Endodermal cell (in vitro differentiated cells): ENCODE measurements around the gene MYO5A. TPM values are rescaled to one million over a fixed set of nuclear protein-coding genes. Genes with fewer than 3 reads are reported as not detected.

Source experiments
- DNase-seq: peaks from one replicate; pipeline ENCODE4 v3.0.0-alpha.2; 2017
- H3K27ac ChIP-seq: 2 replicates; pipeline ENCODE4 v1.5.1; 2013; ENCODE audit warnings: mild to moderate bottlenecking, low read depth, low read length, moderate library complexity
- H3K27me3 ChIP-seq: 2 replicates; pipeline ENCODE4 v1.6.1; 2013; ENCODE audit warnings: mild to moderate bottlenecking, low read length, moderate library complexity; ENCODE audit not compliant: insufficient read depth, control insufficient read depth, poor library complexity, severe bottlenecking
- H3K36me3 ChIP-seq: 2 replicates; pipeline ENCODE4 v1.7.0; 2013; ENCODE audit warnings: mild to moderate bottlenecking, low read length, moderate library complexity; ENCODE audit not compliant: control insufficient read depth, insufficient read depth
- H3K4me1 ChIP-seq: one replicate; pipeline ENCODE4 v1.7.0; 2013; ENCODE audit warnings: low read length; ENCODE audit not compliant: control insufficient read depth, insufficient read depth
- H3K4me3 ChIP-seq: 2 replicates; pipeline ENCODE4 v1.5.1; 2013; ENCODE audit warnings: mild to moderate bottlenecking, low read length, moderate library complexity
- H3K9ac ChIP-seq: 2 replicates; pipeline ENCODE4 v1.6.1; 2013; ENCODE audit warnings: mild to moderate bottlenecking, low read length, moderate library complexity; ENCODE audit not compliant: poor library complexity, severe bottlenecking; ENCODE audit errors: extremely low read depth
- H3K9me3 ChIP-seq: 2 replicates; pipeline ENCODE4 v1.6.1; 2013; ENCODE audit warnings: mild to moderate bottlenecking, low read length, moderate library complexity; ENCODE audit not compliant: control insufficient read depth
- H3K27ac Mint-ChIP-seq: 2 replicates; pipeline ENCODE4 v1.8.0; 2020; ENCODE audit warnings: mixed read lengths
- H3K27me3 Mint-ChIP-seq: 2 replicates; pipeline ENCODE4 v1.8.0; 2021; ENCODE audit warnings: mild to moderate bottlenecking, mixed read lengths; ENCODE audit not compliant: insufficient read depth
- H3K36me3 Mint-ChIP-seq: 2 replicates; pipeline ENCODE4 v1.8.0; 2020; ENCODE audit warnings: low read depth, mixed read lengths
- H3K4me1 Mint-ChIP-seq: 2 replicates; pipeline ENCODE4 v1.8.0; 2020; ENCODE audit warnings: mixed read lengths
- H3K4me3 Mint-ChIP-seq: 2 replicates; pipeline ENCODE4 v1.8.0; 2020; ENCODE audit warnings: mild to moderate bottlenecking, moderate library complexity, mixed read lengths
- H3K9me3 Mint-ChIP-seq: 2 replicates; pipeline ENCODE4 v1.8.0; 2020; ENCODE audit warnings: mild to moderate bottlenecking, mixed read lengths
- WGBS, 2 experiments: methylation state at CpG; one replicate each; pipeline versions ENCODE4 v1.1.5 to v1.1.7; 2013; ENCODE audit warnings: missing lambda C conversion rate in 2 of 2, mixed read lengths in 1 of 2; ENCODE audit not compliant: insufficient coverage in 1 of 2, insufficient read length in 1 of 2; 5-methylcytosine and 5-hydroxymethylcytosine counted together
- total RNA-seq, 2 donors: library from RNA; stranded (reverse); fragmentation: NEBNext Ultra II Directional in 1 of 2; extraction: Animal tissue kit (Norgen Biotek cat#: 25700) in 1 of 2; gene quantifications; 2 replicates in 1 of 2; 3 replicates in 1 of 2; pipeline ENCODE4 v1.2.1, GENCODE V29; 2021
- TF ChIP-seq, protein P1 (sequence below): fragments of 200-600 bp; sonication (generic); conservative IDR thresholded peaks from 2 replicates; pipeline ENCODE4 v1.5.0; 2021; ENCODE audit warnings: antibody characterized with exemption, mild to moderate bottlenecking

MYO5A gene
- total RNA-seq, 2 donors from 2014 or later, result 10.0 to 13.1 TPM

DNA sequence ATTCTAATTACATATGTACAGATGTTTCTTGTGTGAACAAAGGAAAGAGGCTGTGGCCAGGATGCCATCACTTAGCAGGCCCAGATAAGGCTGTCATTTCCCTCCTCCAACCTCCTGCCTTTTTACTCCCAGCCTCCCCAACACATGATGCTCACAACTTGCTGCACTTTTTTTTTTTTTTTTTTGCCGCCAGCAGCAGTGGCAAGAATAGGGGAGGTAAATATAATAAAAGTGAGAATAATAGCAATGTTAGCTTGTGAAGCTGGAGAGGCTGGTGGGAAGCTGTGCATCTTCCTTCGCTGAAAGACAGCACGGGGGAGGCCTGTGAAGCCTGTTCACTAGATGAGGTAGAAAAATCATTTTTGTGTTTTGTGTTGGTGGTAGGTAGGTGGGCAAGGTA is 190.6 kb downstream of the MYO5A start:
- no peaks in the 10 kb centered on the region for H3K36me3 Mint-ChIP-seq
- 80% methylated on average over 3 of the region's 3 CpGs; no CpG with 5 or more reads in 1 of the 2 experiments for WGBS, 2 experiments
- no peaks in the 10 kb centered on the region for H3K9me3 Mint-ChIP-seq
- DNase-seq, result no peak
- H3K36me3 ChIP-seq, result no peaks in the 10 kb centered on the region
- peaks cover 14% of the 10 kb centered on the region for H3K4me1 Mint-ChIP-seq
- H3K27me3 ChIP-seq, result no peaks in the 10 kb centered on the region
- no peak overlapping the region for H3K9ac ChIP-seq
- no peaks in the 10 kb centered on the region for H3K4me1 ChIP-seq
- no peak overlapping the region for H3K4me3 Mint-ChIP-seq
- TF ChIP-seq, protein P1, sequence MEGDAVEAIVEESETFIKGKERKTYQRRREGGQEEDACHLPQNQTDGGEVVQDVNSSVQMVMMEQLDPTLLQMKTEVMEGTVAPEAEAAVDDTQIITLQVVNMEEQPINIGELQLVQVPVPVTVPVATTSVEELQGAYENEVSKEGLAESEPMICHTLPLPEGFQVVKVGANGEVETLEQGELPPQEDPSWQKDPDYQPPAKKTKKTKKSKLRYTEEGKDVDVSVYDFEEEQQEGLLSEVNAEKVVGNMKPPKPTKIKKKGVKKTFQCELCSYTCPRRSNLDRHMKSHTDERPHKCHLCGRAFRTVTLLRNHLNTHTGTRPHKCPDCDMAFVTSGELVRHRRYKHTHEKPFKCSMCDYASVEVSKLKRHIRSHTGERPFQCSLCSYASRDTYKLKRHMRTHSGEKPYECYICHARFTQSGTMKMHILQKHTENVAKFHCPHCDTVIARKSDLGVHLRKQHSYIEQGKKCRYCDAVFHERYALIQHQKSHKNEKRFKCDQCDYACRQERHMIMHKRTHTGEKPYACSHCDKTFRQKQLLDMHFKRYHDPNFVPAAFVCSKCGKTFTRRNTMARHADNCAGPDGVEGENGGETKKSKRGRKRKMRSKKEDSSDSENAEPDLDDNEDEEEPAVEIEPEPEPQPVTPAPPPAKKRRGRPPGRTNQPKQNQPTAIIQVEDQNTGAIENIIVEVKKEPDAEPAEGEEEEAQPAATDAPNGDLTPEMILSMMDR, result no peak
- H3K27ac Mint-ChIP-seq, result peak overlapping the region; percentile 17
- no peak overlapping the region for H3K4me3 ChIP-seq
- no peaks in the 10 kb centered on the region for H3K27me3 Mint-ChIP-seq
- H3K27ac ChIP-seq, result no peak overlapping the region
- H3K9me3 ChIP-seq, result no peaks in the 10 kb centered on the region

DNA sequence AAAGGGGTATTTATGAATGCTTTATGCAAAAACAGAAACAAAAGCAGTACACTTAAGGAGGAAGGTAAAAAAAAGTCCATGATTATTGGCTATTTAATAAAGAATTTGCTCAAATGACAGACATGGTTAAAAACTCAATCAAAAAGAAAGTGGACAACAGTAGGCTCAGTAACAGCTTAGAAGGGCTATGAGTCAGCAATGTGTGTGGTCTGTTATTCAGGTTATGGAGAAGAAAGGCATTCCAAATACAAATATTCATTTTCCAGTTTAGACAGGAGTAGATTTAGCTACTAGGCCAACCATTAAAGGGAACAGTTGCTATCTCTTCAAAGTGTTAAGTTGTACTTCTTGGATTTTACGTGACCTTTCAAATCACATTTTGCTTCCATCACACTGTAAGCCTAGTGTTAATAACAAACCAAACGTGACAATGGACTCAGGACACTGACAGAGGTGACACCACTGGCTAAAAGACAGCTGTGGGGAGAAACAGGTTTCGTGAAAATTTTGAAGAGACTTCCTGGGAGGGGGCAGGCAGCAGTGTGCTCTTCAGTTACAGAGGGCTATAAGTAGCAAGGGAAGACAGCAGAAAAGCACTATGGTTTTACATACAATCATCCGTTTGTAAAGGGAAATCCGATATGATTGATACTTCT is 191.4 kb downstream of the MYO5A start:
- H3K27ac ChIP-seq, result no peak overlapping the region
- no peak for DNase-seq
- no peak overlapping the region for H3K4me3 Mint-ChIP-seq

DNA sequence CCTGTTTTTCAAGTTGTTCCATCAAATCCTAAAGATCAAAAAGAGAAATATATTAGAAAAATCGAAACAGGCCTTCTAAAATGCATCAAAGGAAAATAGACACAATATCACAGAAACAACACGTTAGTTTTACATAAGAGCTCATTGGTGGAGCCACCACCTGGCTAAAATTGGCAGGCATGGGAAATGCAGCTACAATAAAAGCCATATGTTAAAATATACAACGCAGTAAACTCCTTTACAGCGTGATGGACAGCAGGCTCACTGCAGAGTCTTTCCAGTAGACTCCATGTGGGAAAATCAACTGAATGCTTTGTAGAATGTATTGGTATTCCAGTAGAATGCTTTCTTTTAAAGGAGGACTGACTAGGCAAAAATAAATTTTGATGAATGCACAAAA is 192.2 kb downstream of the MYO5A start:
- H3K4me3 ChIP-seq, result no peak overlapping the region
- no peaks in the 10 kb centered on the region for H3K36me3 ChIP-seq
- no peaks in the 10 kb centered on the region for H3K4me1 ChIP-seq
- Mint-ChIP-seq H3K4me1 (peaks cover 17% of the 10 kb centered on the region), H3K4me3 (no peak overlapping the region), H3K9me3 (no peaks in the 10 kb centered on the region), H3K27me3 (no peaks in the 10 kb centered on the region), H3K27ac (no peak overlapping the region), H3K36me3 (no peaks in the 10 kb centered on the region)
- H3K9ac ChIP-seq, result no peak overlapping the region
- TF ChIP-seq, protein P1, result peak; percentile 37
- H3K27me3 ChIP-seq, result no peaks in the 10 kb centered on the region
- no peaks in the 10 kb centered on the region for H3K9me3 ChIP-seq
- 87% methylated on average over 3 to 4 of the region's 4 CpGs for WGBS, 2 experiments
- no peak for DNase-seq
- no peak overlapping the region for H3K27ac ChIP-seq

More for the DNA sequence above, 191.4 kb downstream of the MYO5A start:
- H3K9ac ChIP-seq, result no peak overlapping the region
- TF ChIP-seq, protein P1, result no peak
- 72 to 84% methylated on average over 3 to 5 of the region's 5 CpGs for WGBS, 2 experiments
- Mint-ChIP-seq H3K27ac (no peak overlapping the region), H3K27me3 (no peaks in the 10 kb centered on the region), H3K36me3 (no peaks in the 10 kb centered on the region), H3K9me3 (no peaks in the 10 kb centered on the region), H3K4me1 (peaks cover 14% of the 10 kb centered on the region)
- H3K4me1 ChIP-seq, result no peaks in the 10 kb centered on the region
- no peaks in the 10 kb centered on the region for H3K27me3 ChIP-seq
- no peaks in the 10 kb centered on the region for H3K9me3 ChIP-seq
- H3K4me3 ChIP-seq, result no peak overlapping the region
- H3K36me3 ChIP-seq, result no peaks in the 10 kb centered on the region
